OCI-LY1 (cell line): ENCODE measurements around the gene IMMP2L.

Source experiments
- CTCF ChIP-seq: fragments of 200-600 bp; sonication (generic), shearing (Covaris generic); IDR thresholded peaks from 2 replicates; pipeline ENCODE4 v1.5.1; 2017; ENCODE audit warnings: mild to moderate bottlenecking, antibody characterized with exemption, low read length, moderate library complexity, mixed read lengths
- EZH2 ChIP-seq: fragments of 200-600 bp; sonication (generic), shearing (Covaris generic); IDR thresholded peaks from 2 replicates; pipeline ENCODE4 v1.8.0; 2017; ENCODE audit warnings: borderline replicate concordance, mixed run types, mild to moderate bottlenecking, antibody characterized with exemption, low read length, moderate library complexity, mixed read lengths

- TF ChIP-seq CTCF (no peak), EZH2 (no peak)
These were observed 63.8 kb downstream of the IMMP2L start for GRCh38 chr7:111498391-111499007.
